Kidney (tissue), 14 donors: ENCODE results near the gene GRK1. TPM values are rescaled to one million over a fixed set of nuclear protein-coding genes. Genes with fewer than 3 reads are reported as not detected.

Experiments used
- DNase-seq, 5 donors: peaks; one replicate each; pipeline ENCODE4 v3.0.0-alpha.2; 2013 to 2020
- FAIRE-seq: peaks from 2 replicates; lab custom pipeline; 2012; peaks lifted over from hg19 to GRCh38; lab: Jason Lieb, UNC
- H3K27ac ChIP-seq, 2 donors: one replicate each; pipeline ENCODE4 v1.7.0; 2013; ENCODE audit warnings: low read depth in 2 of 2, low read length in 2 of 2, inconsistent platforms in 1 of 2
- H3K27me3 ChIP-seq: one replicate; pipeline ENCODE4 v1.7.1; 2013; ENCODE audit warnings: low read length, inconsistent platforms; ENCODE audit not compliant: control insufficient read depth, insufficient read depth
- H3K36me3 ChIP-seq, 3 donors: one replicate each; pipeline versions ENCODE4 v1.7.0 to v1.7.1; 2013; ENCODE audit warnings: low read length in 3 of 3, control low read depth in 1 of 3, inconsistent platforms in 1 of 3; ENCODE audit not compliant: insufficient read depth in 3 of 3, control insufficient read depth in 2 of 3
- H3K4me1 ChIP-seq, 3 donors: one replicate each; pipeline versions ENCODE4 v1.7.0 to v1.7.1; 2013; ENCODE audit warnings: low read length in 3 of 3, inconsistent platforms in 1 of 3, low read depth in 1 of 3; ENCODE audit not compliant: control insufficient read depth in 2 of 3, insufficient read depth in 2 of 3
- H3K4me3 ChIP-seq, 3 donors: one replicate each; pipeline versions ENCODE4 v1.7.0 to v1.8.1; 2013; ENCODE audit warnings: low read length in 3 of 3, control low read depth in 1 of 3, inconsistent platforms in 1 of 3
- H3K9ac ChIP-seq, 3 donors: one replicate each; pipeline versions ENCODE4 v1.7.0 to v1.7.1; 2013; ENCODE audit warnings: low read length in 3 of 3, control low read depth in 1 of 3, inconsistent platforms in 1 of 3
- H3K9me3 ChIP-seq, 3 donors: one replicate each; pipeline versions ENCODE4 v1.7.0 to v1.7.1; 2013; ENCODE audit warnings: low read length in 3 of 3, control low read depth in 1 of 3, inconsistent platforms in 1 of 3; ENCODE audit not compliant: control insufficient read depth in 2 of 3, insufficient read depth in 1 of 3
- CTCF ChIP-seq: IDR thresholded peaks from 3 replicates; pipeline ENCODE4 v1.5.1; 2012; ENCODE audit warnings: mild to moderate bottlenecking, moderate library complexity, borderline replicate concordance; ENCODE audit not compliant: insufficient read depth; ENCODE audit errors: extremely low read depth
- intact Hi-C: fragments of 100-400 bp; cut with DNase I; formaldehyde crosslinking; loops from one replicate; pipeline ENCODE4 v1.11.1; 2022
- polyA plus RNA-seq: library from polyadenylated mRNA; stranded (reverse); fragments of 350-450 nt; fragmentation: Illumina TruSeq; extraction: RNeasy Lipid Tissue Mini Kit (QIAGEN cat#74804); gene quantifications from one replicate; pipeline ENCODE4 v1.2.3, GENCODE V29; 2014; ENCODE audit warnings: low read depth, low replicate concordance; ENCODE audit not compliant: insufficient read depth
- total RNA-seq: library from RNA; stranded (reverse); fragmentation: NEBNext Ultra II Directional; extraction: Animal tissue kit (Norgen Biotek cat#: 25700); gene quantifications from one replicate; pipeline ENCODE4 v1.2.1, GENCODE V29; 2021
- donor health status: control.
- donor health status: control.
- donor health status: control.
- donor health status: control.
- donor health status: control.
- donor health status: DM: yes; HTN: yes; CAD: no.
- donor health status: Normal renal cell carcinoma (clear cell type).

The GRK1 gene
- total and polyA plus RNA-seq, 2 donors from 2014 or later, result not detected

- Histone ChIP-seq H3K36me3 (no peaks in the 10 kb centered on the region), H3K4me3 (no peak overlapping the region), H3K27ac (no peak overlapping the region), H3K4me1 (no peaks in the 10 kb centered on the region), H3K27me3 (peaks cover 7% of the 10 kb centered on the region), H3K9me3 (peaks cover 0 to 5% (median 4%) of the 10 kb centered on the region in 3 donors), H3K9ac (no peak overlapping the region)
- peak in 1 of 5 donors; percentile 63 for DNase-seq
- FAIRE-seq, result no peak
- intact Hi-C loops, result no loop called here
- no peak for TF ChIP-seq CTCF
Measured at GRCh38 chr13:113732176-113732960, 65.3 kb downstream of the GRK1 start.

- intact Hi-C loops, result no loop called here
- H3K36me3 ChIP-seq, result no peaks in the 10 kb centered on the region
- no peak for TF ChIP-seq CTCF
- H3K4me1 ChIP-seq, result no peaks in the 10 kb centered on the region
- H3K9ac ChIP-seq, result no peak overlapping the region
- H3K4me3 ChIP-seq, result peak overlapping the region in 1 of 3 donors; percentile 4
- no peak for FAIRE-seq
- peaks cover 0 to 5% (median 4%) of the 10 kb centered on the region in 3 donors for H3K9me3 ChIP-seq
- DNase-seq, result peak in 1 of 5 donors; percentile 64
- peaks cover 7% of the 10 kb centered on the region for H3K27me3 ChIP-seq
- no peak overlapping the region for H3K27ac ChIP-seq
Measured at GRCh38 chr13:113732961-113733950, 66.2 kb downstream of the GRK1 start.

- H3K4me3 ChIP-seq, result peak overlapping the region in 1 of 3 donors; percentile 4
Measured at GRCh38 chr13:113734099-113734825, 67.2 kb downstream of the GRK1 start.

More at GRCh38 chr13:113734099-113734825, 67.2 kb downstream of the GRK1 start:
- Histone ChIP-seq H3K9ac (no peak overlapping the region), H3K36me3 (no peaks in the 10 kb centered on the region), H3K27me3 (peaks cover 6% of the 10 kb centered on the region), H3K27ac (no peak overlapping the region), H3K9me3 (peaks cover 0 to 5% (median 4%) of the 10 kb centered on the region in 3 donors), H3K4me1 (no peaks in the 10 kb centered on the region)
- no peak for FAIRE-seq
- intact Hi-C loops, result no loop called here
- no peak for TF ChIP-seq CTCF
- peak in 1 of 5 donors; percentile 56 for DNase-seq
